KMS-11 (cell line): ENCODE data around the gene PRR14.

Experiments
- H2AFZ ChIP-seq: fragments of 200-600 bp; sonication (generic); 2 replicates; pipeline ENCODE4 v1.6.1; 2016; ENCODE audit warnings: antibody characterized with exemption, mixed run types, low read depth
- H3K27ac ChIP-seq: fragments of 200-600 bp; sonication (generic); 2 replicates; pipeline ENCODE4 v1.6.1; 2016; ENCODE audit warnings: mild to moderate bottlenecking, mixed run types
- H3K27me3 ChIP-seq: fragments of 200-600 bp; sonication (generic); 2 replicates; pipeline ENCODE4 v1.6.1; 2017; ENCODE audit warnings: mild to moderate bottlenecking, low read depth, mixed run types, moderate library complexity; ENCODE audit not compliant: insufficient read depth
- H3K36me3 ChIP-seq: fragments of 200-600 bp; sonication (generic); 2 replicates; pipeline ENCODE4 v1.6.1; 2017; ENCODE audit warnings: mild to moderate bottlenecking, mixed run types; ENCODE audit not compliant: insufficient read depth
- H3K4me1 ChIP-seq: fragments of 200-600 bp; sonication (generic); 2 replicates; pipeline ENCODE4 v1.6.1; 2016; ENCODE audit warnings: mild to moderate bottlenecking, low read depth, mixed run types; ENCODE audit not compliant: poor library complexity, severe bottlenecking
- H3K4me2 ChIP-seq: fragments of 200-600 bp; sonication (generic); 2 replicates; pipeline ENCODE4 v1.7.0; 2016; ENCODE audit warnings: mild to moderate bottlenecking, mixed run types
- H3K4me3 ChIP-seq: fragments of 200-600 bp; sonication (generic); IDR thresholded peaks from 2 replicates; pipeline ENCODE4 v1.6.1; 2017; ENCODE audit warnings: low read depth, low read length, mixed read lengths; ENCODE audit not compliant: insufficient read depth
- H3K79me2 ChIP-seq: fragments of 200-600 bp; sonication (generic); 2 replicates; pipeline ENCODE4 v1.6.1; 2016; ENCODE audit warnings: low read depth, mixed run types; ENCODE audit not compliant: insufficient read depth
- H3K9ac ChIP-seq: fragments of 200-600 bp; sonication (generic); 2 replicates; pipeline ENCODE4 v1.6.1; 2016; ENCODE audit warnings: mild to moderate bottlenecking, mixed run types
- H4K20me1 ChIP-seq: fragments of 200-600 bp; sonication (generic); 2 replicates; pipeline ENCODE4 v1.6.1; 2016; ENCODE audit warnings: mild to moderate bottlenecking, mixed run types; ENCODE audit not compliant: insufficient read depth
- TF ChIP-seq, protein P1 (sequence below): fragments of 200-600 bp; sonication (generic); conservative IDR thresholded peaks from 2 replicates; pipeline ENCODE4 v1.6.1; 2017; ENCODE audit warnings: low read depth, mild to moderate bottlenecking, antibody characterized with exemption, low read length, moderate library complexity, mixed read lengths

The PRR14 gene

GRCh38 chr16:30609926-30610839 lies 40.6 kb upstream of the PRR14 start, which contains the start of gene ZNF689:
Gene ZNF689, minus strand, starts transcription at chr16:30610389. Its CDS starts 348 bp downstream, at chr16:30610041.
- H3K9ac ChIP-seq: peak within 1 kb of the TSS; percentile 100
- TF ChIP-seq, protein P1, sequence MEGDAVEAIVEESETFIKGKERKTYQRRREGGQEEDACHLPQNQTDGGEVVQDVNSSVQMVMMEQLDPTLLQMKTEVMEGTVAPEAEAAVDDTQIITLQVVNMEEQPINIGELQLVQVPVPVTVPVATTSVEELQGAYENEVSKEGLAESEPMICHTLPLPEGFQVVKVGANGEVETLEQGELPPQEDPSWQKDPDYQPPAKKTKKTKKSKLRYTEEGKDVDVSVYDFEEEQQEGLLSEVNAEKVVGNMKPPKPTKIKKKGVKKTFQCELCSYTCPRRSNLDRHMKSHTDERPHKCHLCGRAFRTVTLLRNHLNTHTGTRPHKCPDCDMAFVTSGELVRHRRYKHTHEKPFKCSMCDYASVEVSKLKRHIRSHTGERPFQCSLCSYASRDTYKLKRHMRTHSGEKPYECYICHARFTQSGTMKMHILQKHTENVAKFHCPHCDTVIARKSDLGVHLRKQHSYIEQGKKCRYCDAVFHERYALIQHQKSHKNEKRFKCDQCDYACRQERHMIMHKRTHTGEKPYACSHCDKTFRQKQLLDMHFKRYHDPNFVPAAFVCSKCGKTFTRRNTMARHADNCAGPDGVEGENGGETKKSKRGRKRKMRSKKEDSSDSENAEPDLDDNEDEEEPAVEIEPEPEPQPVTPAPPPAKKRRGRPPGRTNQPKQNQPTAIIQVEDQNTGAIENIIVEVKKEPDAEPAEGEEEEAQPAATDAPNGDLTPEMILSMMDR: no peak
- H3K4me2 ChIP-seq: peak within 1 kb of the TSS; percentile 84
- no peaks in the 10 kb centered on the region for H4K20me1 ChIP-seq
- H3K27me3 ChIP-seq: no peaks in the 10 kb centered on the region
- peak within 1 kb of the TSS; percentile 89 for H3K27ac ChIP-seq
- no peak within 1 kb of the TSS for H3K4me3 ChIP-seq
- H3K79me2 ChIP-seq: no peaks in the 10 kb centered on the region
- no peaks in the 10 kb centered on the region for H3K36me3 ChIP-seq
- peak within 1 kb of the TSS; percentile 100 for H2AFZ ChIP-seq
- H3K4me1 ChIP-seq: peaks cover 16% of the 10 kb centered on the region

- TF ChIP-seq, protein P1: peak; percentile 89
- H3K4me3 ChIP-seq: no peak overlapping the region
- H3K9ac ChIP-seq: no peak overlapping the region
- H3K4me2 ChIP-seq: no peak overlapping the region
- H3K36me3 ChIP-seq: no peaks in the 10 kb centered on the region
- H3K27me3 ChIP-seq: no peaks in the 10 kb centered on the region
- no peaks in the 10 kb centered on the region for H4K20me1 ChIP-seq
- no peaks in the 10 kb centered on the region for H3K79me2 ChIP-seq
- no peak overlapping the region for H2AFZ ChIP-seq
- H3K4me1 ChIP-seq: peaks cover 11% of the 10 kb centered on the region
- no peak overlapping the region for H3K27ac ChIP-seq
Measured at GRCh38 chr16:30615358-30616091, 35.2 kb upstream of the PRR14 start.

- no peak overlapping the region for H3K9ac ChIP-seq
- no peak overlapping the region for H2AFZ ChIP-seq
- no peaks in the 10 kb centered on the region for H3K36me3 ChIP-seq
- no peaks in the 10 kb centered on the region for H3K27me3 ChIP-seq
- peaks cover 6% of the 10 kb centered on the region for H3K4me1 ChIP-seq
- no peaks in the 10 kb centered on the region for H4K20me1 ChIP-seq
- no peak overlapping the region for H3K4me3 ChIP-seq
- no peak overlapping the region for H3K27ac ChIP-seq
- no peak overlapping the region for H3K4me2 ChIP-seq
- TF ChIP-seq, protein P1: no peak
- H3K79me2 ChIP-seq: no peaks in the 10 kb centered on the region
Measured at GRCh38 chr16:30619202-30619601, 31.6 kb upstream of the PRR14 start.

DNA sequence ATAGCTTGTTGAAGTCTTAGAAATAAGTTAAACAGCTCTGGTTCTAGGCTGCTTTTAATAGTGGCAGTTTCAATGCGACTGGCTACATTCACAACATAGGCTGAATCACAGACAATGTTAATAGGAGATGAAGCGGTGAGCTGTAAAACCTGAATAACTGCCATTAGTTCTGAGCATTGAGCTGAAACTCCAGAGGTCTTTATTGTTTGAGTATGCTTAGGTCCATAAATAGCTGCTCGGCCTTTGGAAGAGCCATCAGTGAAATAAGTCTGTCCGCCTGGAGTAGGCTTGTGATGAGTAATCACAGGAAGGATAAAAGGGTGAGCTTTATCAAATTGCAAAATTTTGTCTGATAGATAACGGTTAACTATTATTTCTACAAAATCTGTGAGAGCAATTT lies 31.1 kb upstream of the PRR14 start:
- TF ChIP-seq, protein P1: no peak
- Histone ChIP-seq H2AFZ (no peak overlapping the region), H4K20me1 (no peaks in the 10 kb centered on the region), H3K4me2 (no peak overlapping the region), H3K36me3 (no peaks in the 10 kb centered on the region), H3K27ac (no peak overlapping the region), H3K9ac (no peak overlapping the region), H3K79me2 (no peaks in the 10 kb centered on the region), H3K4me1 (peaks cover 6% of the 10 kb centered on the region), H3K27me3 (no peaks in the 10 kb centered on the region), H3K4me3 (no peak overlapping the region)
